HG03432 (cell line): ENCODE results near the gene ATP1A2.

Source experiments
- ATAC-seq: cut with Tn5 transposase; IDR thresholded peaks from one replicate; pipeline ENCODE4 v1.9.1; 2021; ENCODE audit warnings: mild to moderate bottlenecking, moderate library complexity; ENCODE audit not compliant: unreplicated experiment

The ATP1A2 gene

DNA sequence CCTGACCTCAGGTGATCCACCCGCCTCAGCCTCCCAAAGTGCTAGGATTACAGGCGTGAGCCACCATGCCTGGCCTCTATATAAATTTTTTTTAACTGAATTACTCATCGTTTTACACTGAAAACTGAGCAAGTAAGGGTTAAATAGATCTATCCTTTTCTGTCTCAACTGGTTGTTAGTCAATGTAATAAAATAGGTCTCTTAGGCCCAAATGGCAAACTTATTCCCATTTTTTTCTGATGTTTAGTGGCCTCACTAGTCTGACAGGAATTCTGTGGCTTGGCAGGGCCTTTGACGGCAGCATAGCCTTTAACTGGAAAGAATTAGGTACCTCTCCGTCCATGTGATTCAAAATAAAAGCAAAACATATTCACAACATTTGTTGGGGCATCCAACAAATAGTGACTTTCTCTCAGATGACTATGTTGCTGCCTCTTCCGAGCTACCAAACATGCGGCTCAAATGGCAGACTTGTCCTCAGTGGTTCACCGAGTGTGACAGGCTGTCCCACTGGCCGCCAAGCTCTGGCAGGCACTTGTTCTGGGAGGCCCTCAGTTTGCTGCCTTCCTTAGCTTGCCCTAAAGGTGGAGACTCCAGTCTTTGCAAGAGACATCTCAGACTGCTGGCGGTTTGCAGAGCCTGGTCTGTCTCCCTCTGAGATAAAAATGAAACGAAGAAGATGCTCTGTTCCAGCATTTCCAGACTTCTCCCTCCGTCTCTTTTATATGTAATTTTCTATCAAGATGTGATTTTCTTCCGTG is 53.2 kb downstream of the ATP1A2 start:
- ATAC-seq = no peak

GRCh38 chr1:160169553-160170399 is 54.2 kb downstream of the ATP1A2 start:
- ATAC-seq = peak; percentile 78

- ATAC-seq = no peak
These were observed 55.8 kb downstream of the ATP1A2 start for GRCh38 chr1:160171354-160171753.

- no peak for ATAC-seq
These were observed 56.4 kb downstream of the ATP1A2 start for GRCh38 chr1:160171980-160172379.

DNA sequence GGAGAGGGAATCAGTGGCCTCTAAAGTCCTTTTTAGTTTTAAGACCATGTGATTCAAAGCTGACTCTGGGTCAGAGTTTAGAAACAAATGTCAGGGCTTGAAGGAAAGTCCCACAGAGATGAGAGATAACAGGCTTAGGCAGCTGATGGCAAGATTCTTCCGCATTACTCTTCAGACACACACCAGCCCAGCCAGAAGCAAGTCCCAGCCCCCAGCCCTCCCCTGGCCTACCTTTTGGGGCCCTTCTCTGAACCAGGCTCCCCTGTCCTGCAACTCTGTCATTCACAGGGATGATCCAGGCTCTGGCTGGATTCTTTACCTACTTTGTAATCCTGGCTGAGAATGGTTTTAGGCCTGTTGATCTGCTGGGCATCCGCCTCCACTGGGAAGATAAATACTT is 61.7 kb downstream of the ATP1A2 start:
- no peak for ATAC-seq

DNA sequence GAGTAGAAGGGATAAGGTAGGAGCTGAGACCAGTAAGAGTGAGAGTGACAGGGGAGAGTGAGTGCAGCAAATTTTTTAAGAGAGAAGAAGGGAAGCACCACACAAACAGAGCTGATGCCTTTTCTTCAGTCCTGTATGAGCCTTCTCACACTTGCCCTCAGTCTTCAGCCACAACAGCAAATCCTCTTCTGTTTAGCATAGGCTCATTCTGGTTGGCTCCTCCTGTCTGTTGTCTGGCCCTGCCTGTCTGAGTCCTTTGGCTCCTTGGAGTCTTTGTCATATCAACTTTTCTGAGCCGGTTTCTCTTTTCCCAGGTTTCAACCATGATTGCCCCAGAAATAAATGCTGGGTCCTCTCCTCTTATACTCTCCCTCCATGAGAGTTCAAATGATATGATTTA is 62.1 kb downstream of the ATP1A2 start:
- no peak for ATAC-seq

DNA sequence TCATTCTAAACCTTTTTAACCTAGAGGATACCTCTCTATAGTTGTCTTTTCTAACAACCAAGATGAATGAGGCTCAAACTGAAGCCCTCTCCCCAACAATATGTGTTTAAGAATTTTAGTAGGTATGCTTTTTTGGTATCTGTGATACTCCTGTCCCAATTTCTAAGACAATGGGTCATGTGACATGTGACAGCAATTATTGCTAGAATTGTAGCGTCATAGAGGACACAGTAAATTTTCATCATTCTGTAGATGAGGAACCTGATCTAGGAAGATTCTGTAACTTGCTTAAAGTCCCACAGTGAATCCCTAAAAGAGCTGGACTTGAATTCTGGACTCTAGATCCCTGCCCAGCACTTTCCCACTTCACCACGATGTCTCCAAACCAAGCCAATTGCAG is 63.2 kb downstream of the ATP1A2 start:
- ATAC-seq = no peak

DNA sequence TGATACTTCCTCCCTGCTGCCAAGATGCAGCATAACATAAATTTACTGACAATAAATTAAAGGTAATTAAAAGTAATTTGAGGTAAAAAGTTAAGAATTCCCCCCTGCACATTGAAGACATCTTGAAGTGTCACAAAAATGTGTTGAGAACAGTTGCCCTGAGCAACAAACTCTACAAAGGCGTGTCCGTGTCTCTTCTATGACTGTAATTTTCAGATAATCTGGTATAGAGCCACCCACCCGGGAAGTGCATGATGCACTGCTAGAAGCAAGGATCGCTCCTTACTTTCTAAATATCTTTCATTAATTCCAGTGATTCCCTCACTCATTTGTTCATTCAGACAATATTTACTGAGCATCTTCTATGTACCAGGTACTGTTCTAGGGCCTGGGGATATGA is 63.8 kb downstream of the ATP1A2 start:
- no peak for ATAC-seq

DNA sequence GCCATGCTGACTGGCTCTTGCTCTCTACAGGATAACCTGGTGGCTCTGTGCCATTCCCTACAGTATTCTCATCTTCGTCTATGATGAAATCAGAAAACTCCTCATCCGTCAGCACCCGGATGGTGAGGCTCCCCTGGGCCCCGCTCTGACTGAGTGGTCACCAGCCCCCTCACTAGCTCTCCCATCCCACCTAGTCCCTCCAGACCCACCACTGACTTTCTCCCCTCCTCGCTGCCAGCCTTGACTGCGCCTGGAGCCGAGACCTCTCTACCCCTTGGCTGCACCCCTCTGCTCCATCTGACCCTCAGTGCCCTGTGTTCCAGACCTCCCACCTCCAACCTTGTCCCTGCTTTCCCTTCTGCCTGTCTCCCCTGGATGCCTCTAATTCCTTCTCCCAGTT is 70.7 kb downstream of the ATP1A2 start:
- no peak for ATAC-seq

- ATAC-seq = no peak
These were observed 71.2 kb downstream of the ATP1A2 start for GRCh38 chr1:160186729-160187128.

GRCh38 chr1:160187407-160187806 is 71.8 kb downstream of the ATP1A2 start:
- no peak for ATAC-seq

DNA sequence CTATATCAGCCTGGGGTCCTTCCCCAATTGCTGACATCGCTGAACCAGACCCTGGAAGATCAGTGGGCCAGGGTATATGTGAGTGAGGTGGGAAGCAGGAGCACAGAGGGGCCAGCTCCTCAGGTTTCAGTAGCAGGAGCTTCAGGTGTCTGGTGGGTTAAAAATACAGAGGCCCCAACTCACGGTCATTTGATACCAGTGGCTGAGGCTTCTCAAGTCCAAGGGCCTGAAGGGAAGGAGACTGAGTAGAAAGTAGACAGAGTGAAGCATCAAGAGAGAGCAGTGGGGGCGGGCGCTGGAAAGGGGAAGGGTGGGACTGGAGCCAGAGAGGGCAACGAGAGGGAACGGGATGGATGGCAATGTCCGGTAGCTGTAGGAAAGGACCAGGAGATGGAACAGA is 72.8 kb downstream of the ATP1A2 start:
- no peak for ATAC-seq

- no peak for ATAC-seq
These were observed 74.4 kb downstream of the ATP1A2 start, which contains the start of gene CASQ1 for GRCh38 chr1:160189649-160190625. Gene CASQ1, plus strand, starts transcription at chr1:160190575. Its CDS starts 177 bp downstream, at chr1:160190752.

DNA sequence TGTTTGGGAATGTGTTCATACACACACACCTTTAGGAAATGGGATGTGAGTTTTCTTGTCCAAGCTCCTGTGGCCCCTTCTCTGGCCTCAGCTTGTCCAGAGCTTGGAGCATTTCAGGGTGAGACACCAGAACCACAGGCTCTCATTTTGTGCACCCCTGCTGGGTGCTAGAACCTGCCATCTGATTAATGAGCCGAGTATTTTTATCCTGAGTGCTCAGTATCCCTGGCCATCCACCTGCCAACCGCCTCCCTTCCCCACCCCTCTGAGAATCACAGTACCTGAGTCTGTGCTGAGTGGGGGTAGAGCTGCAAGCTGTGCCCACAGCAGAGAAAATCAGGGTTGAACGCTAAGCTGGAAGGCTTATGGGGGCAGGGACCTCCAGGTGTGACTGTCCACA is 76.2 kb downstream of the ATP1A2 start:
- ATAC-seq = no peak

DNA sequence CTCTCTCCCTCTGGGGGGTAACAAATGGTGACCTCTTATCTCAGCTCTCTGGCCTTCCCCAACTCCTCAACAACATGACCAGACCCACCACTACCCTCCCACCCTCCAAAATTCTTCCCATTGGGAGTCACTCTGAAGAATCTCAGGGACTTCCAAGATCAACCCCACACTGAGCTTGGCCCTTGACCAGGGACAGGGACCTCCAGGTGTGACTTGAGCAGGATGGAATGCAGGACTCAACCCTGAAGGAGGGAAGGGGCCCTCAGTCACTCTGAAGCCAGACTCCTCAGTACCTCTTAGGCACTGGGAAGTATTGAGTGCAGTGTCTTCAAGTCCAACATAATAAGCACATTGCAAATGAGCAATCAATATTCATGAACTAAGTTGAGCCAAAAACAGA is 76.7 kb downstream of the ATP1A2 start:
- no peak for ATAC-seq
